HepG2 (cell line): Measurements from ENCODE around the gene PAPPA. TPM values are rescaled to one million over a fixed set of nuclear protein-coding genes. Genes with fewer than 3 reads are reported as not detected.

Experiments
- ATAC-seq: fragments of 200-7000 bp; cut with Tn5 transposase; 3 replicates; pipeline ENCODE4 v1.9.1; 2020; ENCODE audit warnings: mild to moderate bottlenecking, moderate library complexity
- BruUV-seq: library from RNA; stranded (reverse); fragments of 400-500 nt; replicated peaks from 2 replicates; lab custom pipeline; 2021; lab: Mats Ljungman, UMichigan
- CTCF ChIA-PET: fragments of 300-600 bp; formaldehyde crosslinking; extraction: SDS; loops from one replicate; lab custom pipeline; 2021; ENCODE audit warnings: low total read pairs, inconsistent platforms, low intra/inter-chr PET ratio; lab: Yijun Ruan, JAX
- POLR2A ChIA-PET: fragments of 350-600 bp; sonication (Branson Sonifier 250); formaldehyde crosslinking; loops from one replicate; lab custom pipeline; 2020; ENCODE audit warnings: antibody characterized with exemption, inconsistent platforms; lab: Yijun Ruan, JAX
- DNase-seq: peaks from one replicate; pipeline ENCODE4 v3.0.0-alpha.2; 2015; ENCODE audit warnings: low spot score
- FAIRE-seq: peaks from 3 replicates; lab custom pipeline; 2011; peaks lifted over from hg19 to GRCh38; lab: Jason Lieb, UNC
- H2AFZ ChIP-seq: one replicate; pipeline ENCODE4 v1.6.1; 2011; ENCODE audit warnings: low read length, inconsistent platforms
- H3K27ac ChIP-seq: fragments of 300-600 bp; 3 replicates; pipeline ENCODE4 v1.8.0; 2011; ENCODE audit warnings: mixed run types, mild to moderate bottlenecking, mixed read lengths, low read length, inconsistent platforms; ENCODE audit not compliant: insufficient read depth; ENCODE audit errors: extremely low read length
- H3K27me3 ChIP-seq, 2 experiments: fragments of 200-600 bp in 1 of 2; 2 replicates in 1 of 2; 3 replicates in 1 of 2; pipeline versions ENCODE4 v1.6.0 to v1.8.0; 2011; ENCODE audit warnings: low read length in 2 of 2, mild to moderate bottlenecking in 2 of 2, moderate library complexity in 2 of 2, inconsistent platforms in 1 of 2; ENCODE audit not compliant: insufficient read depth in 2 of 2, control insufficient read depth in 1 of 2
- H3K36me3 ChIP-seq, 2 experiments: fragments of 200-600 bp in 1 of 2; replicated peaks in 1 of 2; 2 replicates in 1 of 2; 3 replicates in 1 of 2; pipeline versions ENCODE4 v1.5.1 to v1.8.0; 2011; ENCODE audit warnings: low read length in 2 of 2, inconsistent platforms in 1 of 2; ENCODE audit not compliant: insufficient read depth in 2 of 2, control insufficient read depth in 1 of 2
- H3K4me1 ChIP-seq: 2 replicates; pipeline ENCODE4 v1.5.1; 2012; ENCODE audit warnings: low read length, inconsistent platforms; ENCODE audit not compliant: insufficient read depth
- H3K4me2 ChIP-seq: 2 replicates; pipeline ENCODE4 v1.6.0; 2011; ENCODE audit warnings: low read depth, low read length, inconsistent platforms
- H3K4me3 ChIP-seq, 3 experiments: fragments of 200-600 bp in 1 of 3; sonication (generic), shearing (Covaris generic) in 1 of 3; replicated peaks in 1 of 3; 2 replicates each; pipeline ENCODE4 v1.5.1; 2011 to 2016; ENCODE audit warnings: low read length in 3 of 3, inconsistent platforms in 2 of 3, low read depth in 2 of 3, mild to moderate bottlenecking in 2 of 3, control low read depth in 1 of 3, mixed read lengths in 1 of 3; ENCODE audit not compliant: insufficient read depth in 1 of 3
- H3K79me2 ChIP-seq: one replicate; pipeline ENCODE4 v1.6.1; 2011; ENCODE audit warnings: low read length, inconsistent platforms; ENCODE audit not compliant: insufficient read depth
- H3K9ac ChIP-seq: 2 replicates; pipeline ENCODE4 v1.6.0; 2011; ENCODE audit warnings: mild to moderate bottlenecking, low read depth, low read length, inconsistent platforms; ENCODE audit not compliant: insufficient read depth
- H3K9me3 ChIP-seq: 2 replicates; pipeline ENCODE4 v1.5.1; 2012; ENCODE audit warnings: mild to moderate bottlenecking, low read length
- H4K20me1 ChIP-seq: 2 replicates; pipeline ENCODE4 v1.6.0; 2011; ENCODE audit warnings: inconsistent platforms, mild to moderate bottlenecking, low read length, moderate library complexity; ENCODE audit not compliant: insufficient read depth
- ARID2 ChIP-seq: sonication (generic); formaldehyde crosslinking; IDR thresholded peaks from 2 replicates; pipeline ENCODE4 v1.8.1; 2022; ENCODE audit warnings: mild to moderate bottlenecking, missing genetic modification reagents, borderline replicate concordance
- ATF7 ChIP-seq, 2 experiments: fragments of 450-650 bp in 1 of 2; sonication (generic) in 1 of 2; formaldehyde crosslinking in 1 of 2; IDR thresholded peaks; 2 replicates each; pipeline versions ENCODE4 v1.4.0 to v1.6.1; 2016 to 2020; ENCODE audit warnings: antibody characterized with exemption in 1 of 2, mild to moderate bottlenecking in 1 of 2, missing genetic modification reagents in 1 of 2
- CREB1 ChIP-seq, 2 experiments: fragments of 450-650 bp in 1 of 2; IDR thresholded peaks; 2 replicates each; pipeline ENCODE4 v1.6.1; 2016 to 2017; ENCODE audit warnings: control low read depth in 1 of 2, mild to moderate bottlenecking in 1 of 2, missing compliant biosample characterization in 1 of 2, missing genetic modification characterization in 1 of 2
- E2F1 ChIP-seq: sonication (generic); formaldehyde crosslinking; IDR thresholded peaks from 2 replicates; pipeline ENCODE4 v1.5.0; 2020; ENCODE audit warnings: missing genetic modification reagents
- ELF4 ChIP-seq: sonication (generic); formaldehyde crosslinking; IDR thresholded peaks from 2 replicates; pipeline ENCODE4 v1.5.0; 2020; ENCODE audit warnings: missing genetic modification reagents, mild to moderate bottlenecking, moderate library complexity, borderline replicate concordance
- GATAD2A ChIP-seq: IDR thresholded peaks from 2 replicates; pipeline ENCODE4 v1.6.1; 2016
- MEIS2 ChIP-seq: sonication (generic); formaldehyde crosslinking; IDR thresholded peaks from 2 replicates; pipeline ENCODE4 v1.9.0; 2021; ENCODE audit warnings: mild to moderate bottlenecking, missing genetic modification reagents
- NR2C2 ChIP-seq: sonication (generic); formaldehyde crosslinking; IDR thresholded peaks from 2 replicates; pipeline ENCODE4 v1.4.0; 2020; ENCODE audit warnings: missing genetic modification reagents, mild to moderate bottlenecking, moderate library complexity, borderline replicate concordance
- PAXIP1 ChIP-seq: sonication (generic); formaldehyde crosslinking; conservative IDR thresholded peaks from 2 replicates; pipeline ENCODE4 v1.4.0; 2020; ENCODE audit warnings: mild to moderate bottlenecking, missing genetic modification reagents, moderate library complexity
- ZKSCAN5 ChIP-seq: sonication (generic); formaldehyde crosslinking; IDR thresholded peaks from 2 replicates; pipeline ENCODE4 v1.5.1; 2020; ENCODE audit warnings: mild to moderate bottlenecking, missing genetic modification reagents
- ZNF138 ChIP-seq: sonication (generic); formaldehyde crosslinking; IDR thresholded peaks from 2 replicates; pipeline ENCODE4 v1.5.0; 2020; ENCODE audit warnings: mild to moderate bottlenecking, low read depth, missing genetic modification reagents
- ZNF501 ChIP-seq: sonication (generic); formaldehyde crosslinking; IDR thresholded peaks from 2 replicates; pipeline ENCODE4 v1.5.1; 2020; ENCODE audit warnings: mild to moderate bottlenecking, moderate library complexity, missing genetic modification reagents
- ZNF512 ChIP-seq: sonication (generic); formaldehyde crosslinking; IDR thresholded peaks from 2 replicates; pipeline ENCODE4 v1.4.0; 2020; ENCODE audit warnings: mild to moderate bottlenecking, missing genetic modification reagents
- ZNF768 ChIP-seq: sonication (generic); formaldehyde crosslinking; IDR thresholded peaks from 2 replicates; pipeline ENCODE4 v1.4.0; 2020; ENCODE audit warnings: missing genetic modification reagents
- ZNF775 ChIP-seq: sonication (generic); formaldehyde crosslinking; IDR thresholded peaks from 2 replicates; pipeline ENCODE4 v1.4.0; 2020; ENCODE audit warnings: missing genetic modification reagents, mild to moderate bottlenecking, moderate library complexity, borderline replicate concordance
- WGBS: methylation state at CpG from one replicate; pipeline ENCODE4 v1.1.6; 2017; ENCODE audit warnings: low lambda C conversion rate; 5-methylcytosine and 5-hydroxymethylcytosine counted together
- in situ Hi-C: cut with HindIII; loops from 2 replicates; pipeline ENCODE4 v1.10.0; 2017; ENCODE audit warnings: low pct_unique_long_range_greater_than_20kb; ENCODE audit not compliant: extremely low pct_ligation_motif_present
- intact Hi-C: fragments of 100-400 bp; cut with micrococcal nuclease; formaldehyde crosslinking; loops from one replicate; pipeline ENCODE4 v1.10.0; 2022; ENCODE audit not compliant: unreplicated experiment
- polyA plus RNA-seq, 8 experiments: library from polyadenylated mRNA; depleted of rRNA in 3 of 8; stranded (reverse) in 7 of 8; unstranded in 1 of 8; fragments of >200 nt; fragmentation: Illumina TruSeq in 4 of 8; extraction: Trizol in 4 of 8; gene quantifications; 2 replicates each; pipeline versions ENCODE4 v1.2.1 to v1.2.3, GENCODE V29; 2011 to 2016; ENCODE audit warnings: low read depth in 4 of 8, missing spikeins in 1 of 8, mixed read lengths in 1 of 8; ENCODE audit not compliant: insufficient read depth in 1 of 8
- total RNA-seq, 5 experiments: library from RNA; depleted of rRNA; stranded (reverse); fragments of >200 nt; fragmentation: Illumina TruSeq; extraction: Trizol; gene quantifications; 2 replicates each; pipeline ENCODE4 v1.2.3, GENCODE V29; 2016; ENCODE audit warnings: low read depth in 1 of 5

PAPPA gene
- total and polyA plus RNA-seq, 2 of the 13 experiments (the other 11 are each of a cell fraction or from before 2014, with no cell fraction given), result 0.09 to 0.11 TPM

- no peak for TF ChIP-seq PAXIP1 (CRISPR knock-in tag)
- TF ChIP-seq ARID2 (CRISPR knock-in tag), result no peak
- TF ChIP-seq GATAD2A (CRISPR knock-in tag), result no peak
- TF ChIP-seq ZNF768 (CRISPR knock-in tag), result no peak
- no peak for TF ChIP-seq E2F1
- no peak for TF ChIP-seq ZNF501
Measured at GRCh38 chr9:116154976-116155697, 1.5 kb downstream of the PAPPA start (continued).

- H3K4me1 ChIP-seq, result no peaks in the 10 kb centered on the region
- WGBS, result 57% methylated on average over 10 of the region's 10 CpGs
- TF ChIP-seq NR2C2 (CRISPR knock-in tag) (no peak), ZNF775 (no peak), ZKSCAN5 (no peak), ATF7 (IDR thresholded peaks at IDR 0.05) (peak; percentile 88), ATF7 (CRISPR knock-in tag; IDR thresholded peaks at IDR 0.05) (no peak), ELF4 (CRISPR knock-in tag) (no peak), CREB1 (IDR thresholded peaks at IDR 0.05) (peak; percentile 89), CREB1 (CRISPR knock-in tag; IDR thresholded peaks at IDR 0.05) (no peak), MEIS2 (CRISPR knock-in tag) (no peak), ZNF138 (no peak), ZNF512 (CRISPR knock-in tag) (no peak)
Measured at GRCh38 chr9:116155698-116156039, 2.1 kb downstream of the PAPPA start.

More at GRCh38 chr9:116155698-116156039, 2.1 kb downstream of the PAPPA start:
- H3K4me2 ChIP-seq, result no peak overlapping the region
- no peaks in the 10 kb centered on the region for H3K36me3 ChIP-seq
- H3K9me3 ChIP-seq, result no peaks in the 10 kb centered on the region
- no peak for DNase-seq
- BruUV-seq, result no TSS peak
- H3K79me2 ChIP-seq, result no peaks in the 10 kb centered on the region
- no peak overlapping the region for H3K27ac ChIP-seq
- ChIA-PET CTCF (no interaction called here), POLR2A (no interaction called here)
- no peak overlapping the region for H2AFZ ChIP-seq
- intact Hi-C loops (no loop called here), in situ Hi-C loops (loop anchor here (25.0 kb wide), 1 partner anchor 568 kb away; no protein-coding TSS in a partner anchor)
- no peak overlapping the region for H3K9ac ChIP-seq
- no peaks in the 10 kb centered on the region for H4K20me1 ChIP-seq
- H3K4me3 ChIP-seq, result no peak overlapping the region
- no peak for ATAC-seq
- FAIRE-seq, result no peak
- peaks cover 8 to 66% of the 10 kb centered on the region in 2 experiments; a peak in 4 of 5 replicates for H3K27me3 ChIP-seq
